NCI-H2227 (cell line): ENCODE results near the gene COMMD9.
A peak's percentile ranks its signal among the peaks of the same experiment; 100 is the strongest.
"Not testable (repeated sequence)": the region's sequence is repeated elsewhere in the genome, so short reads cannot be mapped to it uniquely, and the experiment has no call there.

Experiments used
- DNase-seq: peaks from one replicate; lab custom pipeline; 2025; ENCODE audit not compliant: unreplicated experiment; lab: John Stamatoyannopoulos, UW

COMMD9 gene

DNA sequence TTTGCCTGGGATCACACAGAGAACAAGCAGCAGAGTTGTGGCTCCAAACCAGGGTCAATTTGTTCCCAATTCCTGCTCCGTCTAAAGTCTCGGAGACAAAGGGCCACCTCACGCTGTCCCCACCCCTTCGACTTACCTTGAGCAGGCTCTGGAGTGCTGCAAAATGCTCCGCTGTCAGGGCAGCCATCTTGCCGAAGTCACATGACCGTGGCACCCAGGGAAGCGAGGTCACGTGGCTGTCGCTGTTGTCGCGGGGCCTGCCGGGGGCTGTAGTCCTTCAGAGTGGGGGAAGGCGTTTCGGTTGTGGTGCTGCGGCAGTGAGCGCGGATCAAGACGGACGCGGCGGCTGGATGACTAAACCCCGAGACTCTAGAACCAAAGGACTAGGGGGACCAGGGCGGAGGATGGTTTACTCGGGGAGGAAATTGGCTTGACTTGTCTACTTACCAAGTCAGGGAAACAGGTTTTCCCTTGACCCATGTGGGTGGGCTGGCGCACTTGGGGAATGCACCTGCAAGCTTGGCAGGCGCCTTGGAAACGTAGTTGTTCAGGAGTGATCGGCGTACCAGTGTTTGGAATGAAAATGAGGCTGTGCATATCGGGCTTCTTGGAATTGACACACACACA, at the start of gene COMMD9:
Gene COMMD9, minus strand, starts transcription at position 199 of the 627 bp plus-strand sequence. Its CDS starts 12 bp downstream, at position 187.
- DNase-seq: peak; percentile 97

DNA sequence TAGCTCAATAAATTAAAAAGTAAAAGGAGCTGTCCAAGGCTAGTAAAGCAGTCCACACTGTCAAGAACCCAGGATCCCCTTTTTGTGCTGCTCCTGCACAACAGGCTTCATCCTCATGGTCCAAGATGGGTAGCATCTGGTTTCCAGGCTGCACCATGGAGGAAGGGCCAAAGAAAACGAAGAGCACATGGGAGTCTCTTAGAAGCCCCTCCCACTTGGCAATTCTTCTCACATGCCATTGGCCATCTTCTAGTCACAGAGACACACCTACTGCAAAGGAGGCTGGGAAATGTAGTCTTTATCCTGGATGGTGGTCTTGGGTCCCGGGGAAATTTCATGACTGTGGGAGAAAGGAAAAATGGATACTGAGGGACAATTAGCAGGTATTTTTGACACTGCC, 44.7 kb upstream of the COMMD9 start:
- DNase-seq: peak; percentile 19

DNA sequence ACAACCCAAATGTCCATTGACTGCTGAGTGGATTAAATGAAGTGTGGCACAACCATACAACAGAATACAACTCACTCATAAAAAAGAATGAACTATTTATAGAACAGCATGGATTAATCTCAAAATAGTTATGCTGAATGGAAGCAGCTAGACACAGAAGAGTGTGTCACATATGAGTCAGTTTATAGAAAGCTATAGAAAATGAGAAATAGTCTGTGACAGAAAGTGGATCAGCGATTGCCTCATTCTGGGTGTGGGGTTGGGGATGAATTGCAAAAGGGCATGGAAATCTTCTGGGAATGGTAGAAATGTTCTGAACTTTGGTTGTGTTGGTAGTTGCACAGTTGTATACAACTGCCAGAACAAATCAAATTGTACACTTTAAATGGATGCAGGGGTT, 44.2 kb upstream of the COMMD9 start:
- no peak for DNase-seq

DNA sequence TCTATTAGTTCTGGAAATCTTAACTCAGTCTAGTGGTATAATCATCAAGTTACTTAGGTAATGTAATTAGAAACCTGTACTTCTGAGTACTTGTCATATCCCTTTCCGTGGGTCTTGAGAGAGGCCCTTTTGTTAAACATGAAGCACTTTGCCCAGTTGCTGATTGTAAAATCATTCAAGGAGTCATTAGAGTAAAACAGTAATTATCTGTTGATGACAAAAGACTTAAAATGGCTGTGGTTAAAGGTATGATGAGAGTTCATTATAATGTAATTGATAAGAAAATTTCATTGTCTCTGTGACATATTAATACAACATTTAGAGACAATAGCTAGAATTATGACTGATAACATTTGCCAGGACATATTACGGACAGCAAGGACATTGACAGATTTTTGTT, 41.2 kb upstream of the COMMD9 start:
- no peak for DNase-seq

DNA sequence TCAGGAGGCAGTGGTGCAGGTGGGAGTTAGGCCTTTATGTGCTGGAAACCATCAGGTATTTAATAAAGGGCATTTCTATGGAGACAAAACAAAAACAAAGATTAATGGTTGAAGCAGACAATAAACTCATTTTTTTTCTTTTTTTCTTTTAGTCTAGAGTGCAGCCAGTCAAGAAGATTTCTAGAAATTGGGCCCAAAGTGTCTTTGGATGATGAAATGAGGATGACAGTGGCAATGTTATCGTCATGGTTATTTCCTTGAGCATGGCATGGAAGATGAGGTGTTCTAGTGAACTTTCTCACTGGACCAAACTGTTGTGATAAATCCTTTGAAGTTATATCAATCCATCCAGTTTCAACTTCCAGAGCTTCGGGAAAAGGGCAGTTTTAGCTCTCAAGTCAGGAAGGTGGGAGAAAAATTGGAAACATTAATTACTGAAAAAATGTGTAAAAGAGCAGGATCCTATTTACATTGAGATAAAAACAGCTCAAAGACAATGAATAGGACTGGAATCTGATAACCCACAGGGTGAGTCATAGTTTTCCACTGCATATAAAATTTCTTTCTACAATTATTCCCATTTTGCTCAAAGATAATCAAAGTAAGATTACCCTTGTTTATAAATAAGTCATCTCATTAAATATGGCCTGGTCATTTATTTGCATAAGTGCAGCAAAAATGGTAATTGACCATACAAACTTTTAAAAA, 39.9 kb upstream of the COMMD9 start:
- DNase-seq: no peak

DNA sequence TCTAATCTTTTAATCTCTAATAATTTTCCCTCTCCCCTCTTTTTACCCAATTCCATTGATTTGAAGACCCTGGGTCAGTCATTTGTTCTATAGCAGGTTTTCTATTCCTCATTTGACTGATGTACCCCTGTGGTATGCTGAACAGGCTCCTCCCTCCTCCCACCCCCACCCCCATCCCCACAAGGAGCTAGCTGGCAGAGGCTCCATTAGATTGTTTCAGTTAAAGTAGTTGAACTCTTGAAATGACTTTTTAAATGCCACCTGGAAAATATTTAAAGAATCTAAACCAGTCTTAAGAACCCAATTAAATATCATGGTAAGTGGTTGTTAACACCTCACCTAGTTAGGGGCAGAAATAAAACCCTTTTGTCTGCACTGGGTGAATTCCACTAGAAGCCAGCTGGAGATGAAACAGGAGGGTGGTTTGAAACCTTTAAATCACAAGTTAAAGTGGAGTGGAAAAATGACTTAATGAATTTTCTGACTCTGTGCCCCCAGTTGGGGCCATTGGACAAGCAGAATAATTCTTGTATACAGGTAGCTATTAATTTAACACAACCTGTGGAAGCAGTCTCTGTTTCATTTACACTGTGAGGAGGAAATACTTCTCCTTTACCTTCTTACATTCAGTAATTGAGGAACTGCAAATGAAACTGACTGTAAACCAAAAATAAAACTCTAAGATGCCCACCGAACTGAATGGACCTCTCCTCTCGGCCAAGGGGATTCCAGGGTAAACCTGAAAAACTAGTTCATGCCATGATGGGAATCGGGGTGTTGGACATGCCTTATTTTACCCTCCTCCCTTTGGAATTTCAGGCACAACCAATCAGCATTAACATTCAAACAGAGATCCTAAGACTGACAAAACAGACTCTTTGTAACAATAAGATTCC, 37.5 kb upstream of the COMMD9 start:
- no peak for DNase-seq

DNA sequence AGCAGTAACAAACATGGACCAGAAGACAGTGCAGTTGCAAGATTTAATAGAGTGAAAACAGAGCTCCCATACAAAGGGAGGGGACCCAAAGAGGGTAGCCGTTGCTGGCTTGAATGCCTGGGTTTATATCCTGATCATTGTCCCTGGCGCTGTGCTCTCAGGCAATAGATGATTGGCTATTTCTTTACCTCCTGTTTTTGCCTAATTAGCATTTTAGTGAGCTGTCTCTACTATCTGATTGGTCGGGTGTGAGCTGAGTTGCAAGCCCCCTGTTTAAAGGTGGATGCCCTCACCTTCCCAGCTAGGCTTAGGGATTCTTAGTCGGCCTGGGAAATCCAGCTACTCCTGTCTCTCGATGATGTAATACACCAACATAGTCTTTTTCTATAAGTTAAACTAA, 36.2 kb upstream of the COMMD9 start:
- not testable (repeated sequence) for DNase-seq

DNA sequence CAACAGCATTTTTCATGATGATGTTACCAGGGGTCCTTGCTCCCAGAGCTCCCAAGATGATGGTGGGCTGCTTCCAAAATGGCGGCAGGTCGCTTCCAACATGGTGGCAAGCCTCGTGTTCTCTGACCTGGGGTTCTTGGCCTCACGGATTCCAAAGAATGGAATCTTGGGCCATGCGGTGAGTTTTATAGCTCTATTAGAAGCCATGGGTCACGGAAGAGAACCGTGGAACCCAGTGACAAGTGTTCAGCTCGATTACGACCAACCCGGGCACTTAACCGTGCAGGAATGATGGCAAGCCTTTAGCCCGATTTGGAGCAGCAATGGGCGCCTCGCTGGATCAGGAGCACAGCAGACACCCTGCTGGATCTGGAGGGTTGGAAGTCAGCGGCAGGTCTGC, 35.7 kb upstream of the COMMD9 start:
- not testable (repeated sequence) for DNase-seq

DNA sequence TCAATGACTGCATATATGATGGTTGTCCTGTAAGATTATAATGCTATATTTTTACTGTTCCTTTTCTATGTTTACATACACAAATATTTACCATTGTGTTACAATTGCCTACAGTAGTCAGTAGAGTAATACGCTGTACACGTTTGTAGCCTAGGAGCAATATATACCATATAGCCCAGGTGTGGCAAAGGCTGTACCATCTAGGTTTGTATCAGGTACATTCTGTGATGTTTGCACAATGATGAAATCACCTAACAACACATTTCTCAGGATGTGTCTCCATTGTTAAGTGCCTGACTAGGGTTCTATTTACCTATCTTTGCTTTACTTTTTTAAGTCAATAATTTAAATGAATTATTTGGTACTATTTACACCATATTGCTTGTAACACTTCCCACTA, 28.8 kb upstream of the COMMD9 start:
- no peak for DNase-seq

DNA sequence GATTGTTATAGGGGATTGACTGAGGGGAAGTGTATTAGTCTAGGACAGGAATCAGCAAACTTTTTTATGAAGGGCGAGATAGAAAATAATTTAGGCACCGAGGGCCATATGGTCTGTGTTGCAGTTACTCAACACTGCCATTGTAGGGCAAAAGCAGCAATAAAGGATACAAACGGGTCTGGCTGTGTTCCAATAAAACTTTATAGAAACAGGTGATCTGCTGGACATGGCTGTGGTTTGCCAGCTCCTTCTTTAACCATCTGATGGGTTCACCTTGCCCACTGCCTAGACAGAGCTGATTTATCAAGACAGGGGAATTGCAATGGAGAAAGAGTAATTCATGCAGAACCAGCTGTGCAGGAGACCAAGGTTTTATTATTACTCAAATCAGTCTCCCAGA, 26.8 kb upstream of the COMMD9 start:
- DNase-seq: no peak

DNA sequence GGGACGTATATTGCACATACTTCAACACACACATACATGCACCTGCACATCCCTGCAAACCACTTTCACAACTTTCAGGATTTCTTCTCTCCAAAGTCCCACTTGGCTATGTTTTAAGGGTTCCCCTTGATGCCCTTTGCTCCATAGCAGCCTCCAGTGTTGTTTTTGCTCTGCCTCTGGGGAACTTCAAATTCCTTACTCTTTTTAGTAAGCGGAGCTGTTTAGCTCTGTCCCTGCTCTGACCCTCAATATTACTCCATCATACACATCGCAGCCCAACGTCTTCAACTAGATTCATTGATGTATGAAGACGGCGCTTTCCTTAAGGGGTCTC, 25.2 kb upstream of the COMMD9 start:
- no peak for DNase-seq

DNA sequence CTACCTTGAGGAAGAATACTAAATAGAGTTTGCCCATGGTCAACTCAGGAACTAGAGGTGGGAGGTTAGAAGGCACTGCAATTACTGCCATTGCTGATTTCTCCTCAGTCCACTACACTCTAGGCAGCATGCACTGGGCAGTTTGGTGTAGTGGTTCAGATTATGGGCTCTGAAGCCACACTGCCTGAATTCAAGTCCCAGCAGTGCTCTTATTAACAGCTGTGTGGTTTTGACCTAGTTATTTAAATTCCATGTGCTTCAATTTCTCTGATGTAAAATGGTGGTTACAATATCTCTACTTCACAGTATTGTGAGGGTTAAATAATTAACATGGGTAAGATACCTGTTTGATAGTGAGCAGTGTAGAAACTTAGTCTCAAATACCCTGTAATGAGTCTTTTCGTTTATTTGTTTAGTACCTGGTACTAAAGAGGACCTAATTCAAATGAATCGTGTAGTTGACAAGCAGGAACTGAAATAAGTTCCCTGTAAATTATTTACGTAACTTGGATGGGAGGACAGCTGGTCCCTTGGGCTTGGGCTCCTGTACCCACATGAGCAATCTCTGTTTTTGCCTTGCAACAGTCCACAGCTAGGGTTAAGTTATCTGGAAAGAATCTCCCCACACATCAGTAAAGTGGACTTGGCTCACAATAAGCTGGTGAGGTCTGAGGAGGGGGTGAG, 24.7 kb upstream of the COMMD9 start:
- no peak for DNase-seq

DNA sequence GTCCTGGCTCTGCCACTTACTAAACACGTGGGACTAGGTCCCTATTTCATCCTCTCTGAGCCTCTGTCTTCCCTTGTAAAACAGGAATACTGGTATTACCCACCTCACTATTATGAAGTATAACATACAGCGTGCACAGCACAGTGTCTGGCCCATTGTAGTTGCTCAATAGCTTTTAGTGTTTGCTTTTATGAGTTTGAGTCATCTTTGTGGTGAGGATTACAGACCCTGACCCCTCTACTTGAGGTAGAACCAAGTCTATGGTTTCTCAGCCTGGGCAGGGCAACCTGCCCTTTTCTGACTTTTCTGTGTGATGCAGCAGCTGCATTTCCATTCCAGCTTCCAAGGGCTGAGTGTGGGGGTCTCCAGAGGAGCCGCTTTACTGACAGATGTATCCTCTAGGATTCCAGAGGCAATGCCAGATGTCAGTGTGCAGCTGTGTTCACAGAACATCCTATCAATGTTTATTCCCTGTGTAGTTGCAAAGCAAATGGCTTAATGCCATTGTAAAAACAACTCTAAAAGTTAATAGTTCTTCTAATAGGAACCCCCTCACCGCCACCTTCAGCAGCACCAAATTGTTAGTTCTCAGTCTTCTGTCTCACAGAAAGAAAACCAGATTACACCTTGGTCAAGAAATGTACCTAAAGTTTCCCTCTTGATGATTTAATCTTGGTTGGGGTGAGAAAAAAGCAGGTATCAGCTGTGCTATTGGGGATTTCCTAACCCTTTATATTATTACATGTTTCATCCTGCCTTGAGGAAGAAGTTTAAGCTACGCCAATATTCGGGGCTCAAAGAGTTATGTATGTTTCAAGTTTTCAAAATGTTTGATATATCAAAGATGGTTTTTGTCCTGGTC, 23.6 kb upstream of the COMMD9 start:
- no peak for DNase-seq

DNA sequence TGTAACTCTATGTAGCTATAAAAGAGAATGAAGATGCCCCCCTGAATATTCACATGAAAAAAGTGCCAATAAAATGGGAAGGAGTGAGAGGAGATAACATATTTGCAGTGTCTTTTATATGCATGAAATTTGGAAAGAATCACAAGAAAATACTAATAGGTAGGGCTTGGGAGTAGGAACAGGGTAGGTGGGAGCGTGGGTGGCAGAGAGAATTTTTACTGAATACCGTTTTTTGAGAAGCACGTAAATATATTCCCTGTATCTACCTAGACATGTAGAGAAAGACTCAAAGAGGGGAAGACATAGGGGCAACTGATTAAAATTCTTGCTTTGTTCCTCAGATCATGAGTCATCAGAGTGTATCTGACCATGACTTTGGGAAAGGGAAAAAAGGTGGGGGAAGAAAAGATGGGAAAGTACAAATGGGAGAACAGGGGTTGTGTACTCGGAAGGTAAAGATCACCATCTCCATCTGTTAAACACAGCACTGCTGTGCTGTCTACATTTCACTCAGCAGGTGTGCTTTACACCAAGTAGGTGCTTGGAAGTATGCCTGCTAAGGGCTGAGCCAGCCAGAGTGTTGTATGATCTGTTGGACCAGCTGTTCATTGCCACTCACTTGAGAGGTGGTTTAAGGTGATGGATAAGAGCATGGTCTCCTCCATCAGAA, 22.8 kb upstream of the COMMD9 start:
- no peak for DNase-seq

DNA sequence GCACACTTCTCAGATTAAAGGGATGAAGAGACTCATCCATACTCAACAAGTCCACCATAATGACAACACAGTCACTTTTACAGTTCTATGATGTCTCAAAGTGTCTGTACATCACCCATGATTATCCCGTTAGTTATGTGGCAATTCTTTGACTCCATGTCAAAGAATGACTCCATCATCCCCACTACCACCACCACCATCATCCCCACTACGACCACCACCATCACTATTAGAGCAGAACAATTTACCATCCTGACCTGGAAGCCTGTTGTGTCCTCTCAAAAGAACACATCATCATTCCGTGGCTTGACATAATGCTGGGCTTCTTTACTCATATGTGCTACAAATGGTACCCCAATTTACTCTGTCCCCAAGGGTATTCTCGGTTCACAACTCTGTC, 20.6 kb upstream of the COMMD9 start:
- no peak for DNase-seq

DNA sequence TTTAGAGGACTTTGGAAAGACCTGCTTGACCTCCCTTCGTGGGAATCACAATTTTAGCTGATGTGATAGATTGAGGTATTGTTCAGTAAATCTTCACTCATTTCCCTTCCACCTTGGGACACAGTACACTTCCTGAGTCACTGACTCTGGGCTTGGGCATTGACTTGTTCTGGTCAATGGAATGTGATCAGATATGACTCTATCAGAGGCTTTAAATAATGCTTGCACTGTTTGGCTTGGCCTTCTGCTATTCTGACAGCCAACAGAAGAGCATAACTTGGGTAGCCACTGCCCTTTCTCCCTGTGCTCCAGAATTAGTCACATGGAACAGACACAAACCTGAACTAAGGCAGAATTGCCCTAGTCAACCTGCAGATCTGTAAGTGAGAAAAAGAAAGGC, 19.4 kb upstream of the COMMD9 start:
- DNase-seq: no peak

DNA sequence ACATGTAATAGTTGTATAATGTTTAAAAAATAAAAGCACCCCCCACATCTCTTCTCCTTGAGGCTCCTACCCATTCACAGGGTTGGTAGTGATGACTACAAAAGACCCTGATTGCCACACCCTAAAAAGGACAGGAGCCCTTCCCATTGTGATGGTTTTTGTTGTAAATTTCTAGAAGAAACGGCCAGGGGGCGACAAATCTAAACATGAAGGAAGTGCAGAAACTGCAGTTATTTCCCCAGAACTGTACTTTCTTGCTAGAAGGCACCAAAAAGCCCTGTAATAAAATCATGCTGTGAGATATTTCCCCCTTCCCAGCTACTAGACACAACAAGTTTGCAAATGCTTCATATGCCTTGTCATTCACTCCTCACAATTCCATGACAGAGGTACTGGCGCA, 17.7 kb upstream of the COMMD9 start:
- peak; percentile 66 for DNase-seq

DNA sequence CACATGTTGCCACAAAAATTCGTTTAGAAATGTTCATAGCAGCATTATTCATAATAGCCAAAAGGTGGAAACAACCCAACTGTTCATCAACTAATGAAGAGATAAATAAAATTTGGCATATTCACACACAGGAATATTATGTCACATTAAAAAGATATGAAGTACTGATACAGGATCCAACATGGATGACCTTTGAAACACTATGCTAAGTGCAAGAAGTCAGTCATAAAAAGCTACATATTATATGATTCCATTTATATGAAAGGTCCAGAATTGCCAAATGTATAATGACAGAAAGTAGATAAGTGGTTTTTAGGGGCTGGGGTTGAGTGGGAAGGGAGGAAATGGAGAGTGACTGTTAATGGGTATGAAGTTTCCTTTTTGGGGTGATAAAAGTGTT, 15.8 kb upstream of the COMMD9 start:
- DNase-seq: no peak

DNA sequence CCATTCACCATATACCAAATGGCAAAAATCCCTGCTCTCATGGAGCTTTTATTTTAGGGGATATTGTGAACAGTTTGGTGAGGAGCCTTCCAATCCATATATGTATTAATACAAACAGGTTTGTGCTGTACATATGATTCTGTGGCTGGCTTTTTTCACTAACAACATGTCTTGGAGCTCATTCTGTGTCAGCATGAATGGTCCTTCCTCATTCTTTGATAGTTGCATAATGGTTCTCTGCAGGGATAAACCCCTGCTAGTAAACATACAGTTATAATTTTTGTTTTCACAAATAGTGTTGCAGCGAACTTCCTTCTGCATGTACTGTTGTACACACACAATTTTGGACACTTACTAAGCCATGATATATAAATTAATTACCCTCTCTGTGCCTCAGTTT, 15.1 kb upstream of the COMMD9 start:
- DNase-seq: no peak

DNA sequence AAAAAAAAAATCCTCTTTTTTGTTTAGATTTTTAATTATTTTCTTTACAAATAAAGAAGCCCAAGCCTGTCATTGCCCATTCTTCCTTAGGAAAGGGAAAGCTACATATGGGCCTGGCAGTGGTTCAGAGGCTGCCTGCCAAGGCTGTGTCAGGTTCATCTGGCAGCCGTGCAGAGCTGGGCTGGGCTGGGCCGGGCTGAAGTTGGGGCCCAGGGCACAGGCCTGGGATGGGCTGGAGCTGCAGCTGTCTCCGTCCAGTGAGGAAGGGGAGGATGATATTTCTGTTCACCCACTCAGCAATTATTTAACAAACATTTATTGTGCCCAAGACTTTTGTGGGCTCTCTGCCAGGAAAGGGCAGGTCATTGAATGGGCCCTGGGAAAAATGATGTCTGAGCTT, 11.4 kb upstream of the COMMD9 start:
- peak; percentile 6 for DNase-seq
